ENCODE results near the gene OR5H15.
"Not testable (repeated sequence)": the region's sequence is repeated elsewhere in the genome, so short reads cannot be mapped to it uniquely, and the experiment has no call there.

The OR5H15 gene

GRCh38 chr3:98166396-98166795 lies at the start of gene OR5H15:
Gene OR5H15 (plus strand): TSS chr3:98166696. CDS start chr3:98168700, 2,004 bp downstream.
- no peak for DNase-seq (ENCODE audit: low spot score)

DNA sequence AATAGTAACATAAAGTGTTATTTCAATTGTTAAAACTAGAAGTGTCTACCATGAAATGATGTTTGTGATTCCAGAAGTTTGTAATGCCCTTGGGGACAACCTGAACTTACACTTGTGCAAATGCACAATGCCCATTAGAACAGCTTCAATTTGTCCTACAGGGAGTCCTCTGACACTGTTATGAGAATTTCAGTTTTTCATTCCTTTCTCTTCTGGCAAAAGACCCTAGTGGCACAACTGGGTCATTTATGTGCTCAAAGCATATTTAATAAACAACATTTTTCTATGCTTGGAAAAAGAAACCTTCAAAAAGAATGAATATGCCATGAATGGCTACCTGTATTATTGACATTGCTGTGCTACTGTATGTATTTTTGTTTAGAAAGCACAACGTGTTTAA lies 36.1 kb upstream of the OR5H15 start, which contains the start of gene OR5H1:
TSS of gene OR5H1 (plus strand) at position 301 of the 400 bp plus-strand sequence. CDS start 1,977 bp downstream, outside the sequence.
- DNase-seq (ENCODE audit: low spot score) = no peak

DNA sequence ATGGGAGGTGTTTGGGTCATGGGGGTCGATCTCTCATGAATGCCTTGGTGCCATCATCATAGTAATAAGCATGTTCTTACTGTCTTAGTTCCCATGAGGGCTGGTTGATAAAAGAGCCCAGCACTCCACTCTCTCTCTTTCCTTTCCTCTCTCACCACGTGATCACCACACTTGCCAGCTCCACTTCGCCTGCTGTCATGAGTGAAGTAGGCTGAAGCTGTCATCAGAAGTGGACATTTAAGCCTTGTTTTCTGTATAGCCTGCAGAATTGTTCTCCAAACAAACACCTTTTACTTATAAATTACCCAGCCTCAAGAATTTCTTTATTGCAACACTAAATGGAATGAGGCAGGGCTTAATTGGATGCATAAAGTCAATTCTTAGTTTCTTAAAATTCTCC lies 29.9 kb upstream of the OR5H15 start:
- no peak for DNase-seq (ENCODE audit: low spot score)

DNA sequence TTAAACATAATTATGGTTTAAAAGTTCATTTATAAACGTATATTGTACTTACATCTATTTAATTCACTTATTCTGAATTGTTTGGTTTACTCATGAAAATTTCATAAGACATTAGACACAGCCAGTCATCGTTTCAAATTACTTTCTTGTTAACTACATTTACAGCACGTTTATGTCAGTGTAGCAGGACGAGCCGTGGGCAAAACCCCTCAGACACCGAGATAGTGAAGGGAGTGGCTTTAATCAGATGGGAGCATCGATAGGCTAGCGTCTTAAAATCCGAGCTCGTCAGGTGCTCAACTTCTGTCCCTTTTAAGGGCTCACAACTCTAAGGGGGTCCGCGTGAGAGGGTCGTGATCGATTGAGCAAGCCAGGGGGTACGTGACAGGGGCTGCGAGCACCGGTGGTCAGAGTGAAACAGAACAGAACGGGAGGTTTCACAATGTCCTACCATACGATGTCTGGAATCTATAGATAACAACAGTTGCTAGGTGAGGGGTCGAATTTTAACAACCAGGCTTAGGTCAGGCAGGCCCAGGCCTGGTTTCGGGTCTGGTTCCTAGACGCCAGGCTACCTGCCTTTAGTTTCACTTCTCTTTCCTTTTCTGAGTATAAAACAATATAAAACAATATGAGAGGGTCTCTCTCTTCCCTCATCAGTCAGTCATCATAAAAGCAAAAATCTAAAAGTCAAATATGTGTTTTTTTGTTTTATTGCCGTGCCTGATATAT lies 28.5 kb upstream of the OR5H15 start:
- DNase-seq (ENCODE audit: low spot score) = not testable (repeated sequence)

DNA sequence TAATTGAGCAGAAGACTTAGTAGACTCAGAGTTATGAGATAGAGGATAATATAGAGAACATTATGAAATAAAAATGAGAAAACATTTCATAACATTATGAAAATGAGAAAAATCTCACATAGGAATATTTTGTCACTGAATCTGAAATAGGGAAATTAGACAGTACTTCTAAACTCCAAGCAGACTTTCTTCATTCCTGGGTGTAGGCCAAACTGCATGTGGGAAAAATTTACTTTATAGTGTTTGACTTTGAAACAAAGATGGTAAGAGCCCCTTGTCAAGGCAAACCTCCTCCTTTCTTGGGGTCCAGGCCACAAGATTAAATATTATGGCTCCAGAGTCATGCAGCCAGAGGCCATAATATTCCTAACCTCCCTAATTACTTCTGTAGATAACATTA lies 26.0 kb upstream of the OR5H15 start:
- DNase-seq (ENCODE audit: low spot score) = no peak

DNA sequence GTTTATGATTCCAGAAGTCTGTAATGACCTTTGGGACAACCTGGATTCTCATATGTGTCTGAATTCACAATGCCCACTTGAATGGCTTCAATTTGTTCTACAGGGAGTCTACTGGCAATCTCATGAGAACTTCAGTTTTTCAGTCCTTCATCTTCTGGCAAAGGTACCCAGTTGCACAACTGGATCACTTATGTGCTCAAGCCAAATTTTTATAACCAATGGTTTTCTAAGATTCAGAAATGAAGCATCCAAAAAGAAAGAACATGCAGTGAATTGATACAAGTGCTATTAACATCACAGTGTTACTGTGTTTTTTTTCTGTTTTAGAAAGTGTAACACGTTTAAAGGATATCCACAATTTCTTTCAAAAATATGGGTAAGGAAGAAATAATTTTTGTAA lies 19.3 kb upstream of the OR5H15 start, which contains the start of gene OR5H14:
TSS of gene OR5H14 (plus strand) at position 301 of the 400 bp plus-strand sequence. CDS start 1,907 bp downstream, outside the sequence.
- DNase-seq (ENCODE audit: low spot score) = no peak

- DNase-seq (ENCODE audit: low spot score) = no peak
Observed at GRCh38 chr3:98148751-98149150, 17.7 kb upstream of the OR5H15 start.

GRCh38 chr3:98149456-98149855 lies 17.0 kb upstream of the OR5H15 start:
- not testable (repeated sequence) for DNase-seq (ENCODE audit: low spot score)

- no peak for DNase-seq (ENCODE audit: low spot score)
Observed at GRCh38 chr3:98151241-98151640, 15.3 kb upstream of the OR5H15 start.

GRCh38 chr3:98171071-98171470 lies 4.6 kb downstream of the OR5H15 start:
- no peak for DNase-seq (ENCODE audit: low spot score)

- no peak for DNase-seq (ENCODE audit: low spot score)
Observed at GRCh38 chr3:98172621-98173020, 6.1 kb downstream of the OR5H15 start.

DNA sequence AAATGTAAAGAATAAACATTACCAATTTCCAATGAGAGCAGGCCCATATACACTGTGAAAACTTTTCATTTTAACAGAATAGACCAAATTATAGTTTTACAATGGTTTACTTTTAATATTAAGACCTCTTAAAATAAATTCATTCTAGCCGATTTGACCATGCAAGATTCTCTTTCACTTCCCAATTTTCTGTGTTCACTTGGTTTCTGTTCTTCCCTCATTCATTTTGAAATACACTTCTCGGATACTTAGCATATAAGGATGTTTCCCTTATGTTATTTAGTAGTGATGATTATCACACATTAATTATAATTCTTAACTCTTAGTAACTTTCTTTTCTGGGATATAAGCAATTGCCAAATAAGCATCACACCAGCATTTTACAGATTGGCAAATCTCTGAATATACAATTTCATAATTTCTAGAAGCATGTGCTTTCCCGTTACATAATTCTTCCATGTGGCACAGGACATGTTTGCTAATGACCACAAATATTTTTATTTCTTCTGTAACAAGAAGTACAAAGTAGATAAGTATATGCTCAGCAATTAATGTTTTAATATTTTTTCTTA lies 13.9 kb downstream of the OR5H15 start:
- no peak for DNase-seq (ENCODE audit: low spot score)

GRCh38 chr3:98182196-98182595 lies 15.7 kb downstream of the OR5H15 start:
- no peak for DNase-seq (ENCODE audit: low spot score)

DNA sequence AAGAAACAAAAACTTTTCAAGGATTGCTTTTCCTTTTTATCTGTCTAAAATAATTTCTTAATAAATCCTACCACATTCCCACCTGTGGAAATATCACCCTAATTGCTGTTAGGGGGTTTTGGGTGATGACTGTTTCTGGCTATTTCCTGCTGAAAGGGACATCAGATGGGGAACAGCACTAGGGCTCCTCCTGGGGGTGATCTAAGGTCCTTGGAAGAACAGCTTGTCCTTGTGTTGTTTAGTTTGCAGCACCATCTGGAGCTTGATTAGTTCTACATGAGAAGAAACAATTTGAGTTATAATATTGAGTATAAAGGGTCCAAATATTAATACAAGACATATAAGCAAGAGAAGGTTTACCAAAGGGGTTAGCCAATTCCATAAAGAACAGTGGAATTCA lies 18.7 kb downstream of the OR5H15 start:
- DNase-seq (ENCODE audit: low spot score) = no peak

DNA sequence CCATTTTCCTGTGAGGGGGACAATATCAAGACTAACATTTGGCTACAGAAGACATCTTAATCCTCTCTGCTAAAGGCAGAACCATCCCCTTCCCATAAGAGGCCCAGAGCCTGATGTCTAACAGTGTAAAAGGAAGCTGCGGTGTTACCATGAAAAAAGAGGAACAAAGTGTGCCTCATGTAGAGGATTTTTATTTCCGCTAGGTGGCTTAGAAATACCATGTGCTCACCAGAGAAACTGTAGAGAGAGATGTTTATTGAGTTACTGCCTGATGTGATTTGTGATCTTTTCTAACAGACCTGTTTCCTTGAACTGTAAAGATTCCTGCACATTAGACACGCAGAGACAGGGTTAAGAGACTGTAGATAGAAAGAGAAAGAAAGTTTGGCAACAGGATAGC lies 22.0 kb downstream of the OR5H15 start:
- DNase-seq (ENCODE audit: low spot score) = no peak

DNA sequence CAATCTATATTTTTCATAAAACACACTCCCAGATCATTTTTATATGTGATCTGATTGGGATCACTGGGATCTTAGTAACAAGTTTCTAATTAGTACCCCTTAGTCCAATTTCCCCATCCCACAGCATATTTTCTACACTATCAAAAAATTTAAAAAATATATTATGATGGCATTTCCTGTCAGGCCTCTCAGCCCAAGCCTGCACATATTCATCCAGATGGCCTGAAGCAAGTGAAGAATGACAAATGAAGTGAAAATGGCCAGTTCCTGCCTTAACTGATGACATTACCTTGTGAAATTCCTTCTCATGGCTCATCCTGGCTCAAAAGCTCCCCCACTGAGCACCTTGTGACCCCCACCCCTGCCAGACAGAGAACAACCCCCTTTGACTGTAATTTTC lies 24.4 kb downstream of the OR5H15 start:
- DNase-seq (ENCODE audit: low spot score) = not testable (repeated sequence)

DNA sequence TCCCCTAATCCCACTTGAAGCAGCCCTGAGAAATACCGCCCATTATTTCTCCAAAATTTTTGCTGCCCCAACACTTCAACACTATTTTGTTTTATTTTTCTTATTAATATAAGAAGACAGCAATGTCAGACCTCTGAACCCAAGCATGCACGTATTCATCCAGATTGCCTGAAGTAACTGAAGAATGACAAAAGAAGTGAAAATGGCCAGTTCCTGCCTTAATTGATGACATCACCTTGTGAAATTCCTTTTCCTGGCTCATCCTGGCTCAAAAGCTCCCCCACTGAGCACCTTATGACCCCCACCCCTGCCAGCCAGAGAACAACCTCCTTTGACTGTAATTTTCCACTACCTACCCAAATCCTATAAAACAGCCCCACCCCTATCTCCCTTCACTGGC lies 29.8 kb downstream of the OR5H15 start:
- DNase-seq (ENCODE audit: low spot score) = not testable (repeated sequence)

DNA sequence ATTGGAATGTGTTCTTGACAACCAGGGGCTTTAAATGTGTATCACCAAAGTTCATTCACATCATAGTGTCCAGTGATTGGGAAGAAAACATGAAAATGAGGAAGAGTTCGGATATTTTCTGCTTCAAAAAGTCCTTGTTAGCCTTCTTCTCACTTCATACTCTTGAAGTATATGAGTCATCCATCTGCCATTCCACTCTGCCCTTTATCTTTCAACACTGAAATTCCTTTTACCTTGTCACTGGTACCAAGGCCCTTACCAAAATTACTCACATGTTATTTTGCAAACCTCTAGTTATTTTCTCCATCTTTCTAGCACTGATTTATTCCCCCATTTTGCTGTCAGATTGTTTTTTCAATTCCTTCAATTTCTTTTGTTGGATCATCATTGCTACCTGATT lies 32.5 kb downstream of the OR5H15 start:
- DNase-seq (ENCODE audit: low spot score) = no peak

GRCh38 chr3:98209244-98209643 lies 42.7 kb downstream of the OR5H15 start:
- DNase-seq (ENCODE audit: low spot score) = no peak

- no peak for DNase-seq (ENCODE audit: low spot score)
Observed at GRCh38 chr3:98213276-98213675, 46.8 kb downstream of the OR5H15 start.

GRCh38 chr3:98215051-98215450 lies 48.6 kb downstream of the OR5H15 start:
- no peak for DNase-seq (ENCODE audit: low spot score)
